H1 (cell line): ENCODE measurements around the gene NPIPA2. TPM values are rescaled to one million over a fixed set of nuclear protein-coding genes. Genes with fewer than 3 reads are reported as not detected.
"Not testable (repeated sequence)": the region's sequence is repeated elsewhere in the genome, so short reads cannot be mapped to it uniquely, and the experiment has no call there.

Source experiments
- CTCF ChIA-PET: fragments of 300-600 bp; sonication (Branson Sonifier 250); formaldehyde crosslinking; loops from one replicate; lab custom pipeline; 2021; ENCODE audit not compliant: partially characterized antibody; lab: Charles Lee
- POLR2A ChIA-PET: fragments of 300-600 bp; sonication (Branson Sonifier 250); formaldehyde crosslinking; loops from one replicate; lab custom pipeline; 2021; ENCODE audit warnings: inconsistent platforms; ENCODE audit not compliant: partially characterized antibody; lab: Charles Lee
- DNase-seq, 2 experiments: peaks; one replicate each; pipeline versions ENCODE4 v3.0.0 to v3.0.0-alpha.2; 2010 to 2022; ENCODE audit warnings: low spot score in 2 of 2, low read depth in 1 of 2, mixed read lengths in 1 of 2
- FAIRE-seq: peaks from 2 replicates; lab custom pipeline; 2011; peaks lifted over from hg19 to GRCh38; lab: Jason Lieb, UNC
- H2AFZ ChIP-seq: 2 replicates; pipeline ENCODE4 v1.8.1; 2012; ENCODE audit warnings: low read length, inconsistent platforms
- H2AK5ac ChIP-seq: 2 replicates; pipeline ENCODE4 v1.6.1; 2013; ENCODE audit warnings: low read depth, low read length
- H2BK120ac ChIP-seq: replicated peaks from 2 replicates; pipeline ENCODE3; 2013; ENCODE audit warnings: low read depth, low read length, inconsistent platforms
- H2BK12ac ChIP-seq: 2 replicates; pipeline ENCODE4 v1.6.1; 2013; ENCODE audit warnings: low read depth, low read length
- H2BK15ac ChIP-seq: 2 replicates; pipeline ENCODE4 v1.6.1; 2013; ENCODE audit warnings: low read length
- H2BK20ac ChIP-seq: 2 replicates; pipeline ENCODE4 v1.6.1; 2013; ENCODE audit warnings: low read length
- H2BK5ac ChIP-seq: 2 replicates; pipeline ENCODE4 v1.6.1; 2013; ENCODE audit warnings: low read depth, low read length
- H3K14ac ChIP-seq: 2 replicates; pipeline ENCODE4 v1.6.1; 2013; ENCODE audit warnings: inconsistent platforms; ENCODE audit not compliant: insufficient read length
- H3K18ac ChIP-seq: 2 replicates; pipeline ENCODE4 v1.6.1; 2013; ENCODE audit warnings: low read length; ENCODE audit errors: extremely low read depth
- H3K23ac ChIP-seq: 2 replicates; pipeline ENCODE4 v1.6.1; 2013; ENCODE audit warnings: inconsistent platforms; ENCODE audit not compliant: insufficient read length
- H3K23me2 ChIP-seq: 2 replicates; pipeline ENCODE4 v1.6.1; 2013; ENCODE audit warnings: low read depth, low read length
- H3K27ac ChIP-seq: 2 replicates; pipeline ENCODE4 v1.6.1; 2011; ENCODE audit warnings: low read depth, low read length, inconsistent platforms
- H3K27me3 ChIP-seq, 4 experiments: replicated peaks in 1 of 4; 1 replicate in 1 of 4; 2 replicates in 3 of 4; pipeline versions ENCODE4 v1.6.1 to v1.8.1; 2011 to 2013; ENCODE audit warnings: low read length in 3 of 4, mild to moderate bottlenecking in 3 of 4, inconsistent platforms in 2 of 4, mixed read lengths in 2 of 4, moderate library complexity in 1 of 4; ENCODE audit not compliant: control insufficient read depth in 3 of 4, insufficient read depth in 3 of 4; ENCODE audit errors: extremely low read depth in 1 of 4
- H3K36me3 ChIP-seq, 4 experiments: 2 replicates each; pipeline versions ENCODE4 v1.6.1 to v1.8.1; 2011 to 2013; ENCODE audit warnings: mild to moderate bottlenecking in 4 of 4, low read length in 3 of 4, moderate library complexity in 2 of 4, control low read depth in 1 of 4, inconsistent platforms in 1 of 4; ENCODE audit not compliant: insufficient read depth in 4 of 4, control insufficient read depth in 2 of 4
- H3K4ac ChIP-seq: replicated peaks from 2 replicates; pipeline ENCODE3; 2013; ENCODE audit warnings: low read length, low read depth, mixed read lengths, inconsistent platforms; ENCODE audit not compliant: insufficient read length
- H3K4me1 ChIP-seq, 4 experiments: replicated peaks in 1 of 4; 1 replicate in 1 of 4; 2 replicates in 3 of 4; pipeline versions ENCODE4 v1.6.1 to v1.8.1; 2011 to 2013; ENCODE audit warnings: low read length in 3 of 4, inconsistent platforms in 2 of 4, mixed read lengths in 1 of 4; ENCODE audit not compliant: insufficient read depth in 4 of 4, control insufficient read depth in 3 of 4
- H3K4me2 ChIP-seq, 2 experiments: 2 replicates each; pipeline versions ENCODE4 v1.6.1 to v1.8.1; 2011 to 2013; ENCODE audit warnings: low read depth in 2 of 2, low read length in 2 of 2, control low read depth in 1 of 2, inconsistent platforms in 1 of 2, mild to moderate bottlenecking in 1 of 2; ENCODE audit not compliant: insufficient read depth in 1 of 2
- H3K4me3 ChIP-seq, 4 experiments: fragments of 200-600, 300-600 bp in 1 of 4; sonication (generic), shearing (Covaris generic), sonication (Bioruptor Twin) in 1 of 4; 2 replicates each; pipeline versions ENCODE4 v1.5.1 to v1.8.1; 2011 to 2016; ENCODE audit warnings: low read length in 4 of 4, low read depth in 3 of 4, control low read depth in 2 of 4, inconsistent platforms in 2 of 4, mild to moderate bottlenecking in 2 of 4, mixed read lengths in 1 of 4, moderate library complexity in 1 of 4; ENCODE audit not compliant: insufficient read depth in 2 of 4; ENCODE audit errors: extremely low read depth in 1 of 4
- H3K56ac ChIP-seq: replicated peaks from 2 replicates; pipeline ENCODE3; 2013; ENCODE audit warnings: low read depth, mild to moderate bottlenecking, mixed read lengths, low read length, inconsistent platforms; ENCODE audit not compliant: insufficient read length
- H3K79me1 ChIP-seq: 2 replicates; pipeline ENCODE4 v1.6.1; 2013; ENCODE audit warnings: low read depth, low read length, control low read depth
- H3K79me2 ChIP-seq, 2 experiments: 2 replicates each; pipeline versions ENCODE4 v1.6.1 to v1.8.1; 2012 to 2013; ENCODE audit warnings: low read length in 2 of 2, mild to moderate bottlenecking in 2 of 2, inconsistent platforms in 1 of 2; ENCODE audit not compliant: insufficient read depth in 2 of 2, control insufficient read depth in 1 of 2
- H3K9ac ChIP-seq, 4 experiments: replicated peaks in 1 of 4; 1 replicate in 1 of 4; 2 replicates in 3 of 4; pipeline versions ENCODE4 v1.6.1 to v1.8.1; 2011 to 2013; ENCODE audit warnings: low read depth in 3 of 4, low read length in 3 of 4, control low read depth in 2 of 4, mild to moderate bottlenecking in 2 of 4, moderate library complexity in 2 of 4, inconsistent platforms in 1 of 4; ENCODE audit errors: extremely low read depth in 1 of 4
- H3K9me3 ChIP-seq, 2 experiments: 2 replicates each; pipeline versions ENCODE4 v1.6.1 to v1.8.1; 2012 to 2013; ENCODE audit warnings: mild to moderate bottlenecking in 2 of 2, moderate library complexity in 2 of 2, control low read depth in 1 of 2, inconsistent platforms in 1 of 2, low read depth in 1 of 2, low read length in 1 of 2, mixed read lengths in 1 of 2; ENCODE audit not compliant: insufficient read depth in 2 of 2
- H4K20me1 ChIP-seq, 2 experiments: replicated peaks in 1 of 2; 2 replicates each; pipeline versions ENCODE3 to v1.8.1; 2011 to 2013; ENCODE audit warnings: inconsistent platforms in 2 of 2, low read length in 2 of 2, mild to moderate bottlenecking in 1 of 2; ENCODE audit not compliant: insufficient read depth in 2 of 2, control insufficient read depth in 1 of 2
- H4K5ac ChIP-seq: 2 replicates; pipeline ENCODE4 v1.6.1; 2013; ENCODE audit warnings: low read length, low read depth, mixed read lengths, inconsistent platforms; ENCODE audit not compliant: insufficient read length
- H4K8ac ChIP-seq: 2 replicates; pipeline ENCODE4 v1.8.0; 2013; ENCODE audit warnings: mild to moderate bottlenecking, moderate library complexity, low read length, inconsistent platforms; ENCODE audit not compliant: insufficient read depth; ENCODE audit errors: extremely low read depth
- H4K91ac ChIP-seq: replicated peaks from 2 replicates; pipeline ENCODE3; 2013; ENCODE audit warnings: low read length, mixed read lengths, inconsistent platforms; ENCODE audit not compliant: insufficient read length
- WGBS, 2 experiments: shearing (Covaris generic) in 1 of 2; methylation state at CpG; one replicate each; pipeline versions ENCODE4 v1.1.6 to v1.1.7; 2013 to 2015; ENCODE audit warnings: low lambda C conversion rate in 2 of 2, mixed read lengths in 2 of 2, inconsistent platforms in 1 of 2, low coverage in 1 of 2, missing lambda C conversion rate in 1 of 2; ENCODE audit not compliant: insufficient replicate concordance in 2 of 2, insufficient coverage in 1 of 2, insufficient read length in 1 of 2; ENCODE audit errors: extremely low coverage in 1 of 2, missing lambda C conversion rate in 1 of 2; 5-methylcytosine and 5-hydroxymethylcytosine counted together
- polyA plus RNA-seq, 7 experiments: library from polyadenylated mRNA; depleted of rRNA in 3 of 7; stranded (reverse) in 5 of 7; unstranded in 2 of 7; fragments of >200 nt in 5 of 7; fragments of 200-250 nt in 2 of 7; gene quantifications; 1 replicate in 5 of 7; 2 replicates in 1 of 7; 4 replicates in 1 of 7; pipeline versions ENCODE4 v1.2.1 to v1.2.3, GENCODE V29; 2011 to 2013; ENCODE audit warnings: missing spikeins in 2 of 7, mixed read lengths in 2 of 7
- total RNA-seq: library from RNA; stranded (reverse); fragmentation: NEBNext Ultra II Directional; extraction: Animal tissue kit (Norgen Biotek cat#: 25700); gene quantifications from 2 replicates; pipeline ENCODE4 v1.2.1, GENCODE V29; 2021

NPIPA2 gene
- total and polyA plus RNA-seq, 2 of the 8 experiments (the other 6 are each of a cell fraction or from before 2014, with no cell fraction given): 8.9 to 16.8 TPM

DNA sequence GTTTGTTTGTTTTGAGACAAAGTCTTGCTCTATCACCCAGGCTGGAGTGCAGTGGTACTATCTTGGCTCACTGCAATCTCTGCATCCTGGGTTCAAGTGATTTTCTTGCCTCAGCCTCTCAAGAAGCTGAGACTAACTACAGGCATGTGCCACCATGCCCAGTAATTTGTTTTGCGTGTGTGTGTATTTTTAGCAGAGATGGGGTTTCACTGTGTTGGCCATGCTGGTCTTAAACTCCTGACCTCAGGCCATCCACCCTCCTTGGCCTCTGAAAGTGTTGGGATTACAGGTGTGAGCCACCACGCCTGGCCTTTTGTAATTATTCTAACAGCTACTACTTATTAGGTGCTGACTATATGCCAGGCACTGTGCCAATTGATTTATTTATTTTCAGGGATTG lies 33.3 kb downstream of the NPIPA2 start:
- CTCF ChIA-PET, H3K56ac ChIP-seq: not testable (repeated sequence)

DNA sequence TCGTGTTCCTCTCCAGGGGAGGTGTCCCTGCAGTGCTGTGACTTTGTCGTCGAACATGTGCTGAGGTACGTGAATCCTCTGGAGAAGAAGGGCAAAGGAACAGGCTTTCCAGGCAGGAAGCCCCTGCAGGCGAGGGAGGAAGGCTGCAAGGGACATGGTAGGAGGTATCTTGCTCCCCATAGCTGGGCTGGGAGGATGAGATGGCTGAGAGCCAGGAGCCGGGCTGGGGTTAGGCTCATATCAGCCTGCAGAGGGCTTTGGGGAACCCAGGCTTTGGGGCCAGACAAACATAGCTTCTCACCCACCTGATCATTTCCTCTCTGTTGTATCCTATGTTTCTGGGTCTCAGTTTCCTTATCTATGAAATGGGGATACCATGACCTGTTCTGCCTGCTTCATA lies 34.4 kb downstream of the NPIPA2 start:
- H3K56ac ChIP-seq, H3K9me3 ChIP-seq, FAIRE-seq, H3K79me1 ChIP-seq, H4K91ac ChIP-seq, H2AK5ac ChIP-seq, H3K4me3 ChIP-seq, POLR2A ChIA-PET, H2BK5ac ChIP-seq, H3K4me2 ChIP-seq, H3K4ac ChIP-seq, H3K23ac ChIP-seq, H3K27me3 ChIP-seq, H3K79me2 ChIP-seq, CTCF ChIA-PET, H4K20me1 ChIP-seq, H2BK15ac ChIP-seq, H4K5ac ChIP-seq, H3K27ac ChIP-seq, H3K36me3 ChIP-seq, H2BK20ac ChIP-seq, H3K14ac ChIP-seq, H3K9ac ChIP-seq, H2AFZ ChIP-seq, DNase-seq, H3K23me2 ChIP-seq, H2BK120ac ChIP-seq, H3K18ac ChIP-seq, H2BK12ac ChIP-seq, H3K4me1 ChIP-seq, H4K8ac ChIP-seq: not testable (repeated sequence)
- WGBS, 2 experiments: no CpG with 5 or more reads among the region's 6 CpGs

More for the DNA sequence above, 33.3 kb downstream of the NPIPA2 start:
- H4K91ac ChIP-seq, H3K4me2 ChIP-seq, H3K4me3 ChIP-seq, H3K9ac ChIP-seq, H2BK5ac ChIP-seq, H3K27ac ChIP-seq, H3K23ac ChIP-seq, H3K18ac ChIP-seq, H2BK15ac ChIP-seq, H2AK5ac ChIP-seq, H4K5ac ChIP-seq, DNase-seq, H4K8ac ChIP-seq, H2AFZ ChIP-seq, H3K79me1 ChIP-seq, FAIRE-seq, H2BK12ac ChIP-seq, H2BK120ac ChIP-seq, H4K20me1 ChIP-seq, H3K14ac ChIP-seq, H3K4me1 ChIP-seq, H3K79me2 ChIP-seq, H3K36me3 ChIP-seq, POLR2A ChIA-PET, H3K23me2 ChIP-seq, H3K4ac ChIP-seq, H3K27me3 ChIP-seq, H3K9me3 ChIP-seq, H2BK20ac ChIP-seq: not testable (repeated sequence)
- no CpG with 5 or more reads among the region's 2 CpGs for WGBS, 2 experiments
